Common myeloid progenitor, CD34-positive (primary cell): ENCODE data around the gene SAMMSON.

Experiments
- CTCF ChIA-PET: fragments of 350-600 bp; sonication (Branson Sonifier 250); formaldehyde crosslinking; loops from one replicate; lab custom pipeline; 2021; ENCODE audit warnings: antibody characterized with exemption; lab: Charles Lee
- POLR2A ChIA-PET: fragments of 350-600 bp; sonication (Branson Sonifier 250); formaldehyde crosslinking; loops from one replicate; lab custom pipeline; 2021; ENCODE audit warnings: antibody characterized with exemption; lab: Charles Lee
- DNase-seq, 3 donors: peaks; one replicate each; pipeline versions ENCODE4 v3.0.0 to v3.0.0-alpha.2; 2013
- H3K27ac ChIP-seq, 2 experiments: 1 replicate in 1 of 2; 2 replicates in 1 of 2; pipeline ENCODE4 v1.7.0; 2013; ENCODE audit warnings: inconsistent platforms in 2 of 2, low read length in 2 of 2, mild to moderate bottlenecking in 2 of 2, low read depth in 1 of 2, moderate library complexity in 1 of 2; ENCODE audit not compliant: severe bottlenecking in 2 of 2, insufficient read depth in 1 of 2, poor library complexity in 1 of 2
- H3K27me3 ChIP-seq, 5 experiments: replicated peaks in 2 of 5; 1 replicate in 3 of 5; 2 replicates in 2 of 5; pipeline versions ENCODE4 v1.6.1 to v1.7.0; 2013; ENCODE audit warnings: low read length in 4 of 5, mild to moderate bottlenecking in 2 of 5, moderate library complexity in 2 of 5, inconsistent platforms in 1 of 5; ENCODE audit not compliant: insufficient read depth in 5 of 5, control insufficient read depth in 4 of 5
- H3K36me3 ChIP-seq, 4 experiments: 1 replicate in 2 of 4; 2 replicates in 2 of 4; pipeline versions ENCODE4 v1.6.1 to v1.7.0; 2013; ENCODE audit warnings: low read length in 3 of 4, control low read depth in 1 of 4, mild to moderate bottlenecking in 1 of 4; ENCODE audit not compliant: control insufficient read depth in 4 of 4, insufficient read depth in 4 of 4
- H3K4me1 ChIP-seq, 4 experiments: 1 replicate in 3 of 4; 2 replicates in 1 of 4; pipeline versions ENCODE4 v1.6.1 to v1.7.1; 2013; ENCODE audit warnings: low read length in 3 of 4, mild to moderate bottlenecking in 3 of 4, control low read depth in 1 of 4, inconsistent platforms in 1 of 4, moderate library complexity in 1 of 4; ENCODE audit not compliant: control insufficient read depth in 4 of 4, insufficient read depth in 4 of 4; ENCODE audit errors: control extremely low read depth in 1 of 4
- H3K4me3 ChIP-seq, 7 experiments: 1 replicate in 4 of 7; 2 replicates in 3 of 7; pipeline versions ENCODE4 v1.5.1 to v1.7.0; 2013; ENCODE audit warnings: mild to moderate bottlenecking in 7 of 7, low read length in 6 of 7, moderate library complexity in 6 of 7, inconsistent platforms in 2 of 7, low read depth in 2 of 7, control low read depth in 1 of 7; ENCODE audit not compliant: insufficient read depth in 4 of 7, control insufficient read depth in 1 of 7; ENCODE audit errors: extremely low read depth in 1 of 7
- H3K9me3 ChIP-seq, 5 experiments: 1 replicate in 4 of 5; 2 replicates in 1 of 5; pipeline versions ENCODE4 v1.6.1 to v1.7.1; 2013; ENCODE audit warnings: low read length in 4 of 5, mild to moderate bottlenecking in 2 of 5, inconsistent platforms in 1 of 5, low read depth in 1 of 5, moderate library complexity in 1 of 5; ENCODE audit not compliant: control insufficient read depth in 4 of 5, insufficient read depth in 2 of 5; ENCODE audit errors: control extremely low read depth in 1 of 5
- WGBS: methylation state at CpG from one replicate; pipeline ENCODE4 v1.1.5; 2013; ENCODE audit not compliant: insufficient coverage; 5-methylcytosine and 5-hydroxymethylcytosine counted together

The SAMMSON gene

GRCh38 chr3:69994919-69995318, 4.6 kb upstream of the SAMMSON start:
- H3K36me3 ChIP-seq, result no peaks in the 10 kb centered on the region
- H3K27ac ChIP-seq, result no peak overlapping the region
- peaks cover 0 to 4% (median 0%) of the 10 kb centered on the region in 5 experiments for H3K9me3 ChIP-seq
- no peaks in the 10 kb centered on the region for H3K27me3 ChIP-seq
- no peaks in the 10 kb centered on the region for H3K4me1 ChIP-seq
- CTCF ChIA-PET, result no interaction called here
- POLR2A ChIA-PET, result no interaction called here
- no peak for DNase-seq
- WGBS, result 84% methylated on average over 3 of the region's 3 CpGs
- H3K4me3 ChIP-seq, result no peak overlapping the region

- Histone ChIP-seq H3K4me3 (no peak overlapping the region), H3K36me3 (no peaks in the 10 kb centered on the region), H3K27me3 (no peaks in the 10 kb centered on the region), H3K4me1 (no peaks in the 10 kb centered on the region), H3K27ac (no peak overlapping the region), H3K9me3 (peaks cover 0 to 4% (median 0%) of the 10 kb centered on the region in 5 experiments)
- WGBS, result 100% methylated on average over 1 of the region's 3 CpGs
- CTCF ChIA-PET, result no interaction called here
- POLR2A ChIA-PET, result no interaction called here
- DNase-seq, result no peak
Observed at GRCh38 chr3:69997631-69998307, 1.8 kb upstream of the SAMMSON start.

DNA sequence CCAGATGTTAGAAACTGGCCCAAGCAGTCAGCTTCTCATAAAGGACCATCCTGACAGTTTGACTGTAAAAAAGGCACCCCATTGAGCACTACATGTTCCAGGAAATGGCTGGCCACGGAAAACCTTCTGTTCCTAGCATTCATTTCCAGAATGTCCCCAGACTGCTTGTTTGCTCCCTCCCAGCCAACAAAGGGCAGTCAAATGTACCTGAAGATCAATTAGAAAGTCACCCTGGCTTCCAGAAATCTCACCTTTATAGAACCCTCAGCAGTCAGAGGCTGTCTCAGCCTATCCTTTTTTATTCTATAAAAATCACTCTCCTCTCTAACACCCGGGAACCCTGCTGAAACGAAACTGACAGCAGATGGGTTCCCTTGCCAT, 784 bp upstream of the SAMMSON start:
- ChIA-PET POLR2A (no interaction called here), CTCF (no interaction called here)
- DNase-seq, result no peak
- no peaks in the 10 kb centered on the region for H3K36me3 ChIP-seq
- H3K9me3 ChIP-seq, result peaks cover 0 to 4% (median 0%) of the 10 kb centered on the region in 5 experiments
- no peak overlapping the region for H3K27ac ChIP-seq
- no peak overlapping the region for H3K4me3 ChIP-seq
- WGBS, result 70% methylated on average over 3 of the region's 3 CpGs
- no peaks in the 10 kb centered on the region for H3K4me1 ChIP-seq
- H3K27me3 ChIP-seq, result no peaks in the 10 kb centered on the region

DNA sequence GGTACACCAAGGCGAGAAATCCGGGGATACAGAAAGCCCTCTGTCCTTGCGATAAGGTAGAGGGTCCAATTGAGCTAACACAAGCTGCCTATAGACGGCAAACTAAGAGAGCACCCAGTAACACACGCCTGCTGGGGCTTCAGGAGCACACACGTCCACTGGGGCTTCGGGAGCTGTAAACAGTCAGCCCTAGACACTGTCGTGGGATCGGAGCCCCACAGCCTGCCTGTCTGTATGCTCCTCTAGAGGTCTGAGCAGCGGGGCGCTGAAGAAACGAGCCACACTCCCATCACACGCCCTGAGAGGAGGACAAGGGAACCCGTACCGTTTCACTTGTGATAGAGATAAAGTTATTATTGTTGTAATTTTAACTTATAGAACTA, 486 bp downstream of the SAMMSON start:
- CTCF ChIA-PET, result no interaction called here
- H3K4me1 ChIP-seq, result no peaks in the 10 kb centered on the region
- H3K36me3 ChIP-seq, result no peaks in the 10 kb centered on the region
- no peak for DNase-seq
- H3K9me3 ChIP-seq, result peaks cover 0 to 4% (median 0%) of the 10 kb centered on the region in 5 experiments
- POLR2A ChIA-PET, result no interaction called here
- H3K4me3 ChIP-seq, result no peak overlapping the region
- WGBS, result 99% methylated on average over 9 of the region's 15 CpGs
- H3K27me3 ChIP-seq, result no peaks in the 10 kb centered on the region
- no peak overlapping the region for H3K27ac ChIP-seq

- peaks cover 0 to 4% (median 0%) of the 10 kb centered on the region in 5 experiments for H3K9me3 ChIP-seq
- ChIA-PET CTCF (no interaction called here), POLR2A (no interaction called here)
- H3K4me1 ChIP-seq, result peaks cover 0 to 3% (median 1%) of the 10 kb centered on the region in 4 experiments
- no peak overlapping the region for H3K27ac ChIP-seq
- no peaks in the 10 kb centered on the region for H3K36me3 ChIP-seq
- no peak overlapping the region for H3K4me3 ChIP-seq
- no peak for DNase-seq
- no peaks in the 10 kb centered on the region for H3K27me3 ChIP-seq
- WGBS, result 96% methylated on average over 4 of the region's 4 CpGs
Observed at GRCh38 chr3:70000563-70001081, 1.1 kb downstream of the SAMMSON start.

- Histone ChIP-seq H3K27ac (no peak overlapping the region), H3K4me1 (peaks cover 0 to 10% (median 7%) of the 10 kb centered on the region in 4 experiments), H3K4me3 (no peak overlapping the region), H3K36me3 (no peaks in the 10 kb centered on the region), H3K9me3 (peaks cover 0 to 4% (median 0%) of the 10 kb centered on the region in 5 experiments), H3K27me3 (no peaks in the 10 kb centered on the region)
- DNase-seq, result no peak
- POLR2A ChIA-PET, result no interaction called here
- CTCF ChIA-PET, result no interaction called here
Observed at GRCh38 chr3:70003119-70003518, 3.6 kb downstream of the SAMMSON start.

- CTCF ChIA-PET, result no interaction called here
- WGBS, result no CpG with 5 or more reads among the region's 4 CpGs
- peak; percentile 45 to 87 (median 86) for DNase-seq
Observed at GRCh38 chr3:70006089-70006488, 6.6 kb downstream of the SAMMSON start.

More at GRCh38 chr3:70006089-70006488, 6.6 kb downstream of the SAMMSON start:
- no peak overlapping the region for H3K4me3 ChIP-seq
- no peaks in the 10 kb centered on the region for H3K27me3 ChIP-seq
- POLR2A ChIA-PET, result no interaction called here
- peaks cover 0 to 15% (median 7%) of the 10 kb centered on the region in 4 experiments for H3K4me1 ChIP-seq
- H3K36me3 ChIP-seq, result no peaks in the 10 kb centered on the region
- peaks cover 0 to 2% (median 0%) of the 10 kb centered on the region in 5 experiments for H3K9me3 ChIP-seq
- H3K27ac ChIP-seq, result no peak overlapping the region
